OCI-LY3 (cell line): Measurements from ENCODE around the gene RIN3.

Experiments
- H2AFZ ChIP-seq: fragments of 200-600, 300-600 bp; shearing (Covaris generic); 2 replicates; pipeline ENCODE4 v1.6.0; 2014; ENCODE audit warnings: antibody characterized with exemption, low read depth, low read length
- H3K27ac ChIP-seq: fragments of 200-600, 300-600 bp; sonication (generic); 2 replicates; pipeline ENCODE4 v1.5.1; 2014; ENCODE audit warnings: mild to moderate bottlenecking, low read length, moderate library complexity, mixed read lengths
- H3K27me3 ChIP-seq: fragments of 200-600, 300-600 bp; sonication (generic); 2 replicates; pipeline ENCODE4 v1.6.1; 2014; ENCODE audit warnings: low read depth, low read length, mixed read lengths
- H3K36me3 ChIP-seq: fragments of 200-600, 300-600 bp; sonication (generic); replicated peaks from 2 replicates; pipeline ENCODE3; 2014; ENCODE audit warnings: low read depth, low read length, mixed read lengths
- H3K4me1 ChIP-seq: fragments of 300-600, 200-600 bp; sonication (generic); 2 replicates; pipeline ENCODE4 v1.6.1; 2014; ENCODE audit warnings: low read length, mixed read lengths
- H3K4me2 ChIP-seq: fragments of 200-600, 300-600 bp; sonication (generic); 2 replicates; pipeline ENCODE4 v1.6.1; 2014; ENCODE audit warnings: low read length, mixed read lengths
- H3K4me3 ChIP-seq: fragments of 300-600, 200-600 bp; sonication (generic); 2 replicates; pipeline ENCODE4 v1.5.1; 2014; ENCODE audit warnings: antibody characterized with exemption, mild to moderate bottlenecking, low read length, moderate library complexity
- H3K79me2 ChIP-seq: fragments of 300-600, 200-600 bp; shearing (Covaris generic); 2 replicates; pipeline ENCODE4 v1.6.1; 2014; ENCODE audit warnings: mild to moderate bottlenecking, low read length, mixed read lengths
- H3K9ac ChIP-seq: fragments of 300-600, 200-600 bp; shearing (Covaris generic); 2 replicates; pipeline ENCODE4 v1.6.0; 2014; ENCODE audit warnings: mild to moderate bottlenecking, low read length, moderate library complexity
- H3K9me3 ChIP-seq: fragments of 200-600, 300-600 bp; shearing (Covaris generic); 2 replicates; pipeline ENCODE4 v1.6.1; 2014; ENCODE audit warnings: low read length, mixed read lengths; ENCODE audit not compliant: insufficient read depth
- H4K20me1 ChIP-seq: fragments of 200-600, 300-600 bp; sonication (generic); 2 replicates; pipeline ENCODE4 v1.6.1; 2016; ENCODE audit warnings: low read length, mixed read lengths; ENCODE audit not compliant: insufficient read depth
- CTCF ChIP-seq: fragments of 200-600, 300-600 bp; sonication (generic); IDR thresholded peaks from 2 replicates; pipeline ENCODE4 v1.5.1; 2014; ENCODE audit warnings: antibody characterized with exemption, low read length, low read depth
- EZH2phosphoT487 ChIP-seq: fragments of 200-600 bp; shearing (Covaris generic); IDR thresholded peaks from 2 replicates; pipeline ENCODE4 v1.6.1; 2018; ENCODE audit warnings: antibody characterized with exemption, mixed run types, low read depth

The RIN3 gene

GRCh38 chr14:92516966-92517506 is 3.5 kb downstream of the RIN3 start:
- H2AFZ ChIP-seq, result no peak overlapping the region
- peaks cover 3% of the 10 kb centered on the region; the same call in 1 of the 2 replicates for H3K27me3 ChIP-seq
- no peaks in the 10 kb centered on the region for H3K79me2 ChIP-seq
- no peak overlapping the region for H3K4me2 ChIP-seq
- H3K9me3 ChIP-seq, result no peaks in the 10 kb centered on the region
- no peak overlapping the region for H3K9ac ChIP-seq
- no peak for TF ChIP-seq CTCF
- no peak for TF ChIP-seq EZH2phosphoT487
- no peaks in the 10 kb centered on the region for H3K36me3 ChIP-seq
- H3K4me1 ChIP-seq, result peaks cover 32% of the 10 kb centered on the region
- H3K4me3 ChIP-seq, result no peak overlapping the region
- H3K27ac ChIP-seq, result no peak overlapping the region
- H4K20me1 ChIP-seq, result no peaks in the 10 kb centered on the region

DNA sequence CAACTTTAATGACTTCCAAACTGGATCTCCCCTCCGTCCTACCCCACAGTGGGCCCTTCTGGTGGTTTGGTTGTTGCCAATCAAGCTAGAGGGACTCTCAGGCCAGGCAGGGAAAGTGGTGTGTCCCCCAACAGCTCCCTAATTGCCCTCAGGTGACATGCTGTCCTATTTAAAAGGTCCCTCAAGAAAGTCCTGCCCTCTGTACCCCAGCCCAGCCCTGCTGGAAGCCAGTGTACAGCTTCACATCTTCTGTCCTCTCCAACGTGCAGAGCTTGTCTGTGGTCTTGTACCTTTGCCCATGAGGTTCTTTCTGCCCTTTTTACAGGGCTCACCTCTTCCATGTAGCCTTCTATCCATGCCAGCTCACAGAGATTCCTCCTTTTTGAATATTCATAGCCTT is 4.2 kb downstream of the RIN3 start:
- Histone ChIP-seq H2AFZ (no peak overlapping the region), H3K27ac (no peak overlapping the region), H3K4me1 (peaks cover 31% of the 10 kb centered on the region), H3K9ac (no peak overlapping the region), H3K27me3 (peaks cover 3% of the 10 kb centered on the region; the same call in 1 of the 2 replicates), H3K4me3 (no peak overlapping the region), H3K36me3 (no peaks in the 10 kb centered on the region), H4K20me1 (no peaks in the 10 kb centered on the region), H3K9me3 (no peaks in the 10 kb centered on the region), H3K4me2 (no peak overlapping the region), H3K79me2 (no peaks in the 10 kb centered on the region)
- TF ChIP-seq EZH2phosphoT487 (no peak), CTCF (no peak)

- Histone ChIP-seq H3K4me2 (no peak overlapping the region), H4K20me1 (no peaks in the 10 kb centered on the region)
These were observed 5.9 kb downstream of the RIN3 start for GRCh38 chr14:92519246-92520101.

More at GRCh38 chr14:92519246-92520101, 5.9 kb downstream of the RIN3 start:
- no peaks in the 10 kb centered on the region for H3K9me3 ChIP-seq
- no peak overlapping the region for H2AFZ ChIP-seq
- H3K36me3 ChIP-seq, result no peaks in the 10 kb centered on the region
- peaks cover 3% of the 10 kb centered on the region; the same call in 1 of the 2 replicates for H3K27me3 ChIP-seq
- H3K9ac ChIP-seq, result no peak overlapping the region
- peaks cover 21% of the 10 kb centered on the region for H3K4me1 ChIP-seq
- H3K79me2 ChIP-seq, result no peaks in the 10 kb centered on the region
- H3K27ac ChIP-seq, result no peak overlapping the region
- H3K4me3 ChIP-seq, result no peak overlapping the region
- TF ChIP-seq EZH2phosphoT487, result no peak
- no peak for TF ChIP-seq CTCF
